GM21526 (cell line): ENCODE data around the gene ALDH1B1.

Experiments used
- ATAC-seq: cut with Tn5 transposase; IDR thresholded peaks from one replicate; pipeline ENCODE4 v1.9.1; 2021; ENCODE audit warnings: moderate library complexity; ENCODE audit not compliant: unreplicated experiment, low FRiP score

The ALDH1B1 gene

GRCh38 chr9:38413283-38413682 is 20.8 kb downstream of the ALDH1B1 start:
- no peak for ATAC-seq

GRCh38 chr9:38414040-38414723 is 21.7 kb downstream of the ALDH1B1 start:
- ATAC-seq: no peak

GRCh38 chr9:38415856-38416255 is 23.4 kb downstream of the ALDH1B1 start:
- ATAC-seq: no peak

- ATAC-seq: no peak
These were observed 24.0 kb downstream of the ALDH1B1 start for GRCh38 chr9:38416461-38416860.

GRCh38 chr9:38417003-38417945 is 24.8 kb downstream of the ALDH1B1 start:
- ATAC-seq: no peak

- no peak for ATAC-seq
These were observed 25.9 kb downstream of the ALDH1B1 start for GRCh38 chr9:38418366-38418765.

- no peak for ATAC-seq
These were observed 26.7 kb downstream of the ALDH1B1 start for GRCh38 chr9:38419181-38419580.

- no peak for ATAC-seq
These were observed 29.2 kb downstream of the ALDH1B1 start for GRCh38 chr9:38421498-38422211.

GRCh38 chr9:38422555-38423260 is 30.2 kb downstream of the ALDH1B1 start:
- no peak for ATAC-seq

- no peak for ATAC-seq
These were observed 30.9 kb downstream of the ALDH1B1 start for GRCh38 chr9:38423273-38423972.

GRCh38 chr9:38423973-38424843 is 31.7 kb downstream of the ALDH1B1 start, which contains the start of gene IGFBPL1:
Gene IGFBPL1 (minus strand): TSS chr9:38424454. CDS start chr9:38424424, 30 bp downstream.
- ATAC-seq: no peak

GRCh38 chr9:38424918-38425317 is 32.4 kb downstream of the ALDH1B1 start:
- no peak for ATAC-seq

GRCh38 chr9:38428062-38428461 is 35.6 kb downstream of the ALDH1B1 start:
- no peak for ATAC-seq

- ATAC-seq: no peak
These were observed 38.6 kb downstream of the ALDH1B1 start for GRCh38 chr9:38431116-38431515.

GRCh38 chr9:38432922-38433510 is 40.5 kb downstream of the ALDH1B1 start:
- ATAC-seq: no peak

- no peak for ATAC-seq
These were observed 41.9 kb downstream of the ALDH1B1 start for GRCh38 chr9:38434365-38434764.

- ATAC-seq: no peak
These were observed 42.4 kb downstream of the ALDH1B1 start for GRCh38 chr9:38434853-38435252.

GRCh38 chr9:38435521-38435920 is 43.0 kb downstream of the ALDH1B1 start:
- ATAC-seq: no peak
